GM23248 (cell line): ENCODE results near the gene GLDC.

Source experiments
- EZH2 ChIP-seq: fragments of 200-600 bp; sonication (generic); IDR thresholded peaks from 2 replicates; pipeline ENCODE4 v1.6.1; 2018; ENCODE audit warnings: antibody characterized with exemption, mild to moderate bottlenecking; ENCODE audit not compliant: insufficient read depth, poor library complexity, severe bottlenecking
- EZH2phosphoT487 ChIP-seq: fragments of 200-600 bp; sonication (generic); IDR thresholded peaks from 2 replicates; pipeline ENCODE4 v1.6.1; 2018; ENCODE audit warnings: antibody characterized with exemption, moderate library complexity, mild to moderate bottlenecking, low read depth; ENCODE audit not compliant: insufficient read depth

- TF ChIP-seq EZH2phosphoT487 (no peak), EZH2 (no peak)
These were observed 157.1 kb downstream of the GLDC start for GRCh38 chr9:6488395-6488794.
